NCI-H345 (cell line): ENCODE results near the gene FOXP1.

Experiments
- DNase-seq: peaks from one replicate; lab custom pipeline; 2025; lab: John Stamatoyannopoulos, UW

The FOXP1 gene

DNA sequence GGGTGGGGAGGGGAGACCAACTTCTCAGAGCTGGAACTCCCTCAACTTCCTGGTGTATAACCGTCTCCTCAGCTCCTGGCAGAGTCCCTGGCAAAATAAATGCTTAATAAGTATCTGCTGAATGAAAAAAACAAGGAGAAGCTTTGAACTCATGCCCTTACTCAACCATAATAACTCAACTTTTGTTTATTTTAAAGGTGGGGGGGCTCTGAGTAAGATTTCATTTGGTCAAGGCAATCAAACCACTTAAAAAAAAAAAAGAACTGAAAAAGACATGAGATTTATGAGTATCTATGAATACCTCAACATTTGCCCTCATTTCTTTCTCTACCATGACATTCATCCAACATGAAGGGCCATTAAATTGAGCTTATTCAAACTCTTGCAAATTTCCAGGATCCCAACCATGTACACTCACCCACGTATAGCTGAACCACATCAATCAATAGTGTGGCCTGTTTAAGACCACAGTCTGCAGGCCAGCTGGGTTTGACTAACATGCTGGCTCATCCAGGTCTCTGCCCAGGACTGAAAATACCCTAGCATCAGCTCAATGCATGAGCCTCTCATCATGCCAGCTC is 157.9 kb downstream of the FOXP1 start:
- no peak for DNase-seq

GRCh38 chr3:71423151-71423906 is 160.2 kb downstream of the FOXP1 start:
- peak; percentile 96 for DNase-seq

GRCh38 chr3:71421820-71422566 is 161.5 kb downstream of the FOXP1 start:
- no peak for DNase-seq

GRCh38 chr3:71421475-71421819 is 162.1 kb downstream of the FOXP1 start:
- DNase-seq = no peak

GRCh38 chr3:71419369-71419768 is 164.2 kb downstream of the FOXP1 start:
- no peak for DNase-seq

GRCh38 chr3:71417791-71418190 is 165.7 kb downstream of the FOXP1 start:
- DNase-seq = no peak

DNA sequence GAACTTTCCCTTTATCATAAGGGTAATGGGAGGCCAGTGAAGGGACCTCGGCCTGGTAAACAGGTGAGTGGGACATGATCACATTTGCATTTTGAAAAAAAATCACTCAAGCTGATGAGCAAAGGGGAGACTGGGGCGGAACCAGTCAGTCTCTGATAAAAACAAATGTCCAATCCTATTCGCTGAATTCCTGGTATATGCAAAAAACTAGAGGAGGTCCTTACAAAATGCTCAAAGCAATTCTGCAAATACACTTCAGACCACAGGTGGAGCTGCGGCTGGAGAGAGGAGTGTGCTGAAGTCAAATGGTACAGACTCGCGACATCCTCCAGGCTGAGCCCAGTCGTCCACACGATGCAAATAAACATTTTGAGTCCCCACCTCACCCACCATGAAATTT is 166.7 kb downstream of the FOXP1 start:
- DNase-seq = peak; percentile 4

DNA sequence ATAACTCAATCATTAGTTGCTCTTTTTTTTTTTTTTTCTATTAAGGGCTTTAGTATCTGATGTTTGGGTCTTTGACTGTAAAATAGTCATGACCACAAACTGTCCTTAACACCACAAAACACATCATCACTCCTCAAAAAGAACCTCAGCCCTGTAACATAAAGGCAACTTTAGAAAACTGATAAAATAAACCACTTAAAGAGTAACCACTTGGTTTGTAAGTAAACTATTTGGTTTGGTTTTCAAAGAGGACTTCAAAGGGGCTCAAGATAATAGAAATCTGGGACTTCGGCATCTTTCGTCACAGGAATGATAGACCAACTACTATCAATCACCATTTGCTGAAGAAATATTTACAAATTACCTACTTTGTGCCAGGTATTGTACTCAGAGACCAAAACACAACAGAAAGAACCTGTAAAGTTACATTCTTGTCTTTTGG is 167.8 kb downstream of the FOXP1 start:
- no peak for DNase-seq

GRCh38 chr3:71414189-71414927 is 169.2 kb downstream of the FOXP1 start:
- DNase-seq = no peak

GRCh38 chr3:71413572-71413971 is 170.0 kb downstream of the FOXP1 start:
- no peak for DNase-seq

DNA sequence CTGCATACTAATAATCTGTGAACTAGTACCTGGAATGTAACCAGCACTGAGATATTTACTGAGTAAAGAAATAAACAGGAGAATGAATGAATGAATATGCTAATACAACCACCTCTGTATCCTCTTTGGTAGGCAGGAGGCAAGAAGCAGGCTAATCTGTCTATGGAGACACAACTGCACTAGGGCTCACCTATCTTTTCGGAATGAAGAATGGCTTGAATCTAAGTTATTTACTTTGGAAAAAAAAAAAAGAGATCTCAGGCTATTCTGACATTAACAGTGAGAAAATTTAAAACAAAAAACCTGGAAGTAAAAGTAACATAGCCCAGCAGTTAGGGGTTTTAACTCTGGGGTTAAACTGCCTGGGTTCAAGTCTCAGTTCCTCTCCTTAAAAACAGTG is 174.2 kb downstream of the FOXP1 start:
- DNase-seq = no peak

- DNase-seq = no peak
Observed at GRCh38 chr3:71408903-71409302, 174.6 kb downstream of the FOXP1 start.

- no peak for DNase-seq
Observed at GRCh38 chr3:71407823-71408222, 175.7 kb downstream of the FOXP1 start.

DNA sequence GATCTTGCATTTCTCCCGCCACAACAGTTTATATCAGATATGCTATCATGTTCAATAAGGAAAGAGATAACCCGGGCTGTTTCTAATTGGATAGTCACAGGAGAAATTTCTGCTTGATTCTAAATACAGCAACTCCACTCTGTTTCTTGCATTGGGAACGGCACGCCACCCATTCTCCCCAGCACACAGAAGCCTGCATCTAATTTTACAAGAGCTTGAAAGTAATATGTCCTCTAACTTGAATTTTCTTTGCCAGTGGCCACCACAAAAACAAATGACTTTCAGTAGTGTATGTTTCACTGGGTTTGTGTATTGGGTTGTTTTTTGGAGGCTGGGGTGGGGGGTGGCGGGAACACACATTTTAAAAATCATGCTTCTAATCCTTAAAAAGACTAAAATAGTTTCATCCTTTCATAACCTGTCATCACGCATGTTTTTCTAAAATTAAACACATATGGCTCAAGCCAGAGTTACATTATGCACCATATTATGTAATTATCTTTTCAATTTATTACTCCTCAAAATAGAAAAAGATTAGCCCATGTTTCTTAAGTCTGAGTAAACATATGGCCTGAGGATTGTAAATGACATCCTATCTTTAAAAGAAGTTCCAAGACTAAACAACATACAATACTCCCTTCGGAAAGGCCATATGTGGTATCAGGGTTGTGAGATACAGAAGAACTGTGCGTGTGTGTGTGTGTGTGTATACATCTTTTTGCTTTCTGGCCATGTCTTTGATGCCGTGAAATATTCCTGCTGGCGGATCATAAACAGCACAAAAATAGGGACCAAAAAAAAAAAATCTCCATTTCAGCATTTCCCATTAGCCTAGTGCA is 176.3 kb downstream of the FOXP1 start:
- no peak for DNase-seq

GRCh38 chr3:71402911-71403310 is 180.6 kb downstream of the FOXP1 start:
- no peak for DNase-seq

DNA sequence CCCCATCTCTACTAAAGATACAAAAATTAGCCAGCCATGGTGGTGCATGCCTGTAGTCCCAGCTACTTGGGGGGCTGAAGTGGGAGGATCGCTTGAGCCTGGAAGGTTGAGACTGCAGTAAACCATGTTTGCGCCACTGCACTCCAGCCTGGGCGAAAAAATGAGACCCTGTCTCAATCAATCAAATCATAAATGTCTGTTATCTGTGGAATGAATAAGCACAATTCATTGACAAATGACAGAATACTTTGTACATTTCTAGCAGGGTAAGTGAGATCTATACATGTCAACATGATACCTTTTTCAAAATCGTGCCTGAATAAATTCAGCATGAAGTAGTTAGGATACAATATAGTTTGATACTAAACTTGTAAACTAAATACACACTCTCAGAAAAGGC is 181.2 kb downstream of the FOXP1 start:
- DNase-seq = no peak

DNA sequence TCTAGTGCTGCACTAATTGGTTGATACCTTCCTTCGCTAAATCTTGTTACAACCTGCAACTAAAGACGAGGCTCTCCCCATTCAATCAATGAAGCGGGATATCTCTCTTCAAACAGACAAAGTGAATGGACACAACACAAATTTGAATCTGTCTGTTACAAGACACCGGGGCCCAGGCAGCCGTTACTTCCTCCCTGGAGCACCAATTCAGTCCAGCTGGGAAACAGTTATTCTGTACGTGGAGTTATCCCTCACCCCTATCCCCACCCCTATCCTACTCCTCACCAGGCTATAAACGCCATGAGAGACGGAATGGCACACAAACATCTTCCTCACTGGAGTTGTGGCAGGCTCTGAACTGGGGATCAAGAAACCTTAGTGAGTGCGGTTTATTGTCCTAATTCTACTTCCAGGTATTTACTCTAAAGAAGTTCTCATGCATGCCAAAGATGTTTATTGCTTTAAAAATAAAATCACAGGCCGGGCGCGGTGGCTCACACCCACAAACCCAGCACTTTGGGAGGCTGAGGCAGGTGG is 181.8 kb downstream of the FOXP1 start:
- no peak for DNase-seq

- no peak for DNase-seq
Observed at GRCh38 chr3:71400986-71401451, 182.5 kb downstream of the FOXP1 start.

GRCh38 chr3:71399478-71399877 is 184.1 kb downstream of the FOXP1 start:
- DNase-seq = no peak

DNA sequence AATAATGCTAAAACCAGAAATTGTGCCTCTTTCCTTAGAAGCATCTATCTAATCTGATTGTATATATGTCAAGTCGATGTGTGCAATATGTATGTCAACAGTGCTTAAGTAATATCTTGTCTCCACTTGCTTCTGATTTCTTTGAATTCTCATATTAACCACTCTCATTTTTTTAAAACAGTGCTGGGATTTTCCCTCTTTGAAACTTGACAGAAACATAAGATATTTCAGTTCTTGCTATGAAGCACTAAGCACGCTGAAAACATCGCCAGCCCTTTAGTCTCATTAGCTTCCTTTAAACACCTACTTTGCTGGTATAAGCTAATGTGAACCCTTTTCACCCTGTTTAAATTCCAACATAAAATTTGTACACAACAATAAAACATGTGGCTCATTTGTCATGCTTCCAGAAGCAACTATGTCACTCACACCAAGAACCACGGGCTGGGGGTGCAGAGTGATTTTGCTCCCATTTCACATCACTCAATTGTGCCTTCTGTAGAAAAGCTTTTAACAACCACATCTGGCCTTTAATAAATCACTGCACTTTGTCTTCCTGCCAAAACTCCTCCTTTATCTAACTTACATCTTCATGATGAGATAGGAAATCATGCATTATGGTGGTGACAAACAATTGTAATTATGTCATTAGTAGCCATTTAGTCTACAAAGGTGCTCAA is 185.2 kb downstream of the FOXP1 start:
- no peak for DNase-seq

DNA sequence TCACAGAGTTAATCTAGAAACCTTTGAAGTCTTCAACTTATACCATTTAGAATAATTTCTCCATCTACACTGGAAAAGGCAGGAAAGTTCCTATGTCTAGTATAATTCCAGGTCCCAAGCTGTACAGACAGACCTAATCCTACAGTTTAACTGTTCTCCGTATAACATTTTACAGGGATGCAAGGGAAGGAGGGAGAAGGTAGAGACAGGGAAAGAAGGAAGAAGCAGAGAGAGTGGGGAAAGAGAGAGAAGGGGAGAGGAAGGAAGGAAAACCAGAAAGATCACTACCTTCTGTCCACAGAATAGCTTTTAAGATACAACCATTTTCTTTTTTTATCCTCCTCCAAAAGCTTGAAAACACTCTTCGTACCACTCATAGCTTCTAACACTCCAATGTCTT is 185.8 kb downstream of the FOXP1 start:
- DNase-seq = no peak
